PC-9 (cell line): ENCODE results near the gene UPB1. TPM values are rescaled to one million over a fixed set of nuclear protein-coding genes. Genes with fewer than 3 reads are reported as not detected.

Source experiments
- BruUV-seq: library from RNA; stranded (reverse); fragments of 400-500 nt; replicated peaks from 2 replicates; lab custom pipeline; 2021; lab: Mats Ljungman, UMichigan
- CTCF ChIA-PET: fragments of 300-600 bp; sonication (Branson Sonifier 250); formaldehyde crosslinking; loops from one replicate; lab custom pipeline; 2022; ENCODE audit warnings: antibody characterized with exemption; lab: Charles Lee
- POLR2A ChIA-PET: fragments of 300-600 bp; sonication (Branson Sonifier 250); formaldehyde crosslinking; loops from one replicate; lab custom pipeline; 2022; ENCODE audit warnings: antibody characterized with exemption; ENCODE audit not compliant: unreplicated experiment; lab: Charles Lee
- DNase-seq, 2 experiments: peaks; one replicate each; pipeline versions ENCODE4 v3.0.0 to v3.0.0-alpha.2; 2015 to 2022; ENCODE audit warnings: mixed read lengths in 1 of 2
- H2AFZ ChIP-seq: fragments of 200-600 bp; sonication (generic); 2 replicates; pipeline ENCODE4 v1.8.1; 2017; ENCODE audit warnings: antibody characterized with exemption
- H3F3A ChIP-seq: fragments of 200-600 bp; sonication (generic); 2 replicates; pipeline ENCODE4 v1.8.1; 2017; ENCODE audit warnings: antibody characterized with exemption, mild to moderate bottlenecking, low read depth; ENCODE audit not compliant: insufficient read depth
- H3K27ac ChIP-seq: fragments of 200-600 bp; sonication (generic); 2 replicates; pipeline ENCODE4 v1.6.1; 2016; ENCODE audit warnings: mixed run types
- H3K27me3 ChIP-seq: fragments of 200-600 bp; sonication (generic); 2 replicates; pipeline ENCODE4 v1.6.1; 2016; ENCODE audit warnings: low read depth, mixed run types; ENCODE audit not compliant: insufficient read depth
- H3K36me3 ChIP-seq: fragments of 200-600 bp; sonication (generic); 2 replicates; pipeline ENCODE4 v1.6.1; 2016; ENCODE audit warnings: low read depth, mixed run types
- H3K4me1 ChIP-seq: fragments of 200-600 bp; sonication (generic); replicated peaks from 2 replicates; pipeline ENCODE4 v1.6.1; 2016; ENCODE audit warnings: mixed run types; ENCODE audit not compliant: insufficient read depth
- H3K4me2 ChIP-seq: fragments of 200-600 bp; sonication (generic); 2 replicates; pipeline ENCODE4 v1.6.1; 2017; ENCODE audit warnings: mixed run types
- H3K4me3 ChIP-seq: fragments of 200-600 bp; sonication (generic); 2 replicates; pipeline ENCODE4 v1.6.1; 2016; ENCODE audit warnings: mixed run types
- H3K79me2 ChIP-seq: fragments of 200-600 bp; sonication (generic); 2 replicates; pipeline ENCODE4 v1.6.1; 2017; ENCODE audit warnings: low read depth, mixed run types
- H3K9me2 ChIP-seq: fragments of 200-600 bp; sonication (generic); 2 replicates; pipeline ENCODE4 v1.8.1; 2017; ENCODE audit warnings: mild to moderate bottlenecking; ENCODE audit not compliant: insufficient read depth
- H3K9me3 ChIP-seq: fragments of 200-600 bp; sonication (generic); 2 replicates; pipeline ENCODE4 v1.8.1; 2016; ENCODE audit warnings: low read depth; ENCODE audit not compliant: insufficient read depth
- H4K20me1 ChIP-seq: fragments of 200-600 bp; sonication (generic); 2 replicates; pipeline ENCODE4 v1.8.1; 2017; ENCODE audit not compliant: insufficient read depth
- EZH2 ChIP-seq: fragments of 200-600 bp; sonication (generic); IDR thresholded peaks from 2 replicates; pipeline ENCODE4 v1.8.0; 2017; ENCODE audit warnings: antibody characterized with exemption, low read depth
- intact Hi-C: fragments of 100-400 bp; cut with micrococcal nuclease; formaldehyde crosslinking; loops from one replicate; pipeline ENCODE4 v1.10.0; 2022; ENCODE audit not compliant: unreplicated experiment
- total RNA-seq: library from RNA; stranded (reverse); gene quantifications from 2 replicates; pipeline ENCODE4 v1.2.3, GENCODE V29; 2021
- TF ChIP-seq, protein P1 (sequence below): fragments of 200-600 bp; sonication (generic); conservative IDR thresholded peaks from 2 replicates; pipeline ENCODE4 v1.6.1; 2017; ENCODE audit warnings: mixed run types, antibody characterized with exemption, mild to moderate bottlenecking, moderate library complexity

The UPB1 gene
- total RNA-seq, 1 experiment from 2014 or later = 0.17 TPM

DNA sequence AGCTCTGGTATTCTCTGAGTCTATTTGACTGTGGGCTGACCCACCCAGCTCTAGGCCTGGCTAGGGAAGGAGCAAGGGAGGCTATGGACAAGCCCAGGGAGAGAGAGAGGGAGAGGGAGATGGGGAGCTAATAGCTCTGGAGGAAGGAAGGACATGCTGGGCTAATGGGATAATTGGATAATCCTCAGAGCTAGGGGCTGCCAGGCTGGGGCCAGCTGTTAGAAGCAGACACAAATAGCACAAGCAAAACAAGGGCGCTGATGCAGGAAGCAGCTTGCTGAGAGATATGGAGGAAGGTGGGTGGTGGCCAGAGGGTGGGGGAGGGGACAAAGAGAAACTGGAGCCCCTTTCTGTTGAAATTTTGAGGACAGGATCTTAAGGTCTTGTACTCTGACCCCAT, 44.5 kb upstream of the UPB1 start:
- no peaks in the 10 kb centered on the region; the same call in 1 of the 2 replicates for H3K9me3 ChIP-seq
- CTCF ChIA-PET = no interaction called here
- H4K20me1 ChIP-seq = no peaks in the 10 kb centered on the region
- no TSS peak for BruUV-seq
- H3K27me3 ChIP-seq = no peaks in the 10 kb centered on the region
- H3K36me3 ChIP-seq = no peaks in the 10 kb centered on the region
- intact Hi-C loops = no loop called here
- no peak for DNase-seq
- H3K4me2 ChIP-seq = no peak overlapping the region
- POLR2A ChIA-PET = no interaction called here
- no peak overlapping the region for H2AFZ ChIP-seq
- H3F3A ChIP-seq = no peaks in the 10 kb centered on the region
- no peaks in the 10 kb centered on the region for H3K79me2 ChIP-seq
- TF ChIP-seq, protein P1, sequence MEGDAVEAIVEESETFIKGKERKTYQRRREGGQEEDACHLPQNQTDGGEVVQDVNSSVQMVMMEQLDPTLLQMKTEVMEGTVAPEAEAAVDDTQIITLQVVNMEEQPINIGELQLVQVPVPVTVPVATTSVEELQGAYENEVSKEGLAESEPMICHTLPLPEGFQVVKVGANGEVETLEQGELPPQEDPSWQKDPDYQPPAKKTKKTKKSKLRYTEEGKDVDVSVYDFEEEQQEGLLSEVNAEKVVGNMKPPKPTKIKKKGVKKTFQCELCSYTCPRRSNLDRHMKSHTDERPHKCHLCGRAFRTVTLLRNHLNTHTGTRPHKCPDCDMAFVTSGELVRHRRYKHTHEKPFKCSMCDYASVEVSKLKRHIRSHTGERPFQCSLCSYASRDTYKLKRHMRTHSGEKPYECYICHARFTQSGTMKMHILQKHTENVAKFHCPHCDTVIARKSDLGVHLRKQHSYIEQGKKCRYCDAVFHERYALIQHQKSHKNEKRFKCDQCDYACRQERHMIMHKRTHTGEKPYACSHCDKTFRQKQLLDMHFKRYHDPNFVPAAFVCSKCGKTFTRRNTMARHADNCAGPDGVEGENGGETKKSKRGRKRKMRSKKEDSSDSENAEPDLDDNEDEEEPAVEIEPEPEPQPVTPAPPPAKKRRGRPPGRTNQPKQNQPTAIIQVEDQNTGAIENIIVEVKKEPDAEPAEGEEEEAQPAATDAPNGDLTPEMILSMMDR = no peak
- no peak for TF ChIP-seq EZH2
- H3K9me2 ChIP-seq = no peaks in the 10 kb centered on the region
- H3K4me1 ChIP-seq = peaks cover 8% of the 10 kb centered on the region; the same call in 1 of the 2 replicates
- H3K27ac ChIP-seq = no peak overlapping the region
- H3K4me3 ChIP-seq = no peak overlapping the region

DNA sequence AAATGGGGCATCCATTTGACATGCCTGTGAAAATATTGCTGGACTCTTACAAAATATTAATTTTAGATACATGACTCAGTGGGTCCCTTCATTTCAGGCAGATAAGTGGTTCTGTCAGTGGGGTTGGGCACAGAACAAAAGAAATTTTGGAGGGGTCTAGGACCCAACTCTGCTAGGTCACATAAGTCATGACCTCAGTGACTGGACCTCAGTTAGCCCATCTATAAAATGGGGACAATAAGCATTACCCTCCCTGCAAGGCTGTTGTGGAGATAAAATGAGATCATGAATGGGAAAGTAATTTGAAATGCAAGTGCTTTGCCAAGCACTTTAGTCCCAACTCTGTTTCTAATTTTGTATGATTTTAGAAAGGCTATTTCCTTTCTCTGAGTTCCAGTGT, 44.0 kb upstream of the UPB1 start:
- Histone ChIP-seq H3K4me2 (no peak overlapping the region), H3K27ac (no peak overlapping the region), H3K9me3 (no peaks in the 10 kb centered on the region; the same call in 1 of the 2 replicates), H3K27me3 (no peaks in the 10 kb centered on the region), H3K4me3 (no peak overlapping the region), H4K20me1 (no peaks in the 10 kb centered on the region), H3K9me2 (no peaks in the 10 kb centered on the region), H2AFZ (no peak overlapping the region), H3K4me1 (peaks cover 6% of the 10 kb centered on the region; the same call in 1 of the 2 replicates), H3F3A (no peaks in the 10 kb centered on the region), H3K79me2 (no peaks in the 10 kb centered on the region), H3K36me3 (no peaks in the 10 kb centered on the region)
- intact Hi-C loops = no loop called here
- CTCF ChIA-PET = no interaction called here
- POLR2A ChIA-PET = no interaction called here
- TF ChIP-seq, protein P1 = no peak
- no peak for TF ChIP-seq EZH2
- no TSS peak for BruUV-seq
- no peak for DNase-seq

DNA sequence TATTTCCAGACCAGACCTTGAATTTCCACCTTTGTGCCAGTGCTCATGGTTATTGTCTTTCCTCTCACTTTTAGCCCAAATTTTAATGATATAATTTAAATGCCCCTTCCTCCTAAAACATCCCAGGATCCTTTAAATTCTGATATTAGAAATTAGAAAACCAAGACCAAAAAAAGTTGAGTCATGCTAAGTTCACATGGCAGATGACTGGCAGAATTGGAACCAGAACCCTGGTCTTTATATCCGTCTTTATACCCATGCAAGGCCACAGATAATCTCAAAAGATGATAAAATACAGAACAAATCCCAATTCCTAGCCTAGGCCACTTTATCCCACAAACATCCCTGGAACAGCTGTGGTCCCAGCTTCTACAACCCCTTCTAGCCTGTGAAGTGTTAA, 41.3 kb upstream of the UPB1 start:
- TF ChIP-seq, protein P1 = no peak
- TF ChIP-seq EZH2 = no peak
- no peaks in the 10 kb centered on the region for H3K79me2 ChIP-seq
- H3K4me2 ChIP-seq = no peak overlapping the region
- intact Hi-C loops = no loop called here
- H3F3A ChIP-seq = no peaks in the 10 kb centered on the region
- no peak overlapping the region for H3K4me3 ChIP-seq
- no peak for DNase-seq
- BruUV-seq = no TSS peak
- H3K27me3 ChIP-seq = no peaks in the 10 kb centered on the region
- H3K27ac ChIP-seq = no peak overlapping the region
- H4K20me1 ChIP-seq = no peaks in the 10 kb centered on the region
- ChIA-PET CTCF (no interaction called here), POLR2A (interaction anchor here (0.6 kb wide), 1 partner anchor 21 kb away, joined by 3 read pairs; no protein-coding TSS in a partner anchor)
- H3K36me3 ChIP-seq = no peaks in the 10 kb centered on the region
- H3K9me3 ChIP-seq = no peaks in the 10 kb centered on the region; the same call in 1 of the 2 replicates
- peaks cover 6% of the 10 kb centered on the region; the same call in 1 of the 2 replicates for H3K4me1 ChIP-seq
- H2AFZ ChIP-seq = no peak overlapping the region
- H3K9me2 ChIP-seq = no peaks in the 10 kb centered on the region
